NCI-H146 treated with DMSO at 0.1 percent for 48 hours (cell line): ENCODE data around the gene RNU6-9.

Source experiments
- DNase-seq: peaks from one replicate; lab custom pipeline; 2025; ENCODE audit not compliant: unreplicated experiment; lab: John Stamatoyannopoulos, UW

RNU6-9 gene

DNA sequence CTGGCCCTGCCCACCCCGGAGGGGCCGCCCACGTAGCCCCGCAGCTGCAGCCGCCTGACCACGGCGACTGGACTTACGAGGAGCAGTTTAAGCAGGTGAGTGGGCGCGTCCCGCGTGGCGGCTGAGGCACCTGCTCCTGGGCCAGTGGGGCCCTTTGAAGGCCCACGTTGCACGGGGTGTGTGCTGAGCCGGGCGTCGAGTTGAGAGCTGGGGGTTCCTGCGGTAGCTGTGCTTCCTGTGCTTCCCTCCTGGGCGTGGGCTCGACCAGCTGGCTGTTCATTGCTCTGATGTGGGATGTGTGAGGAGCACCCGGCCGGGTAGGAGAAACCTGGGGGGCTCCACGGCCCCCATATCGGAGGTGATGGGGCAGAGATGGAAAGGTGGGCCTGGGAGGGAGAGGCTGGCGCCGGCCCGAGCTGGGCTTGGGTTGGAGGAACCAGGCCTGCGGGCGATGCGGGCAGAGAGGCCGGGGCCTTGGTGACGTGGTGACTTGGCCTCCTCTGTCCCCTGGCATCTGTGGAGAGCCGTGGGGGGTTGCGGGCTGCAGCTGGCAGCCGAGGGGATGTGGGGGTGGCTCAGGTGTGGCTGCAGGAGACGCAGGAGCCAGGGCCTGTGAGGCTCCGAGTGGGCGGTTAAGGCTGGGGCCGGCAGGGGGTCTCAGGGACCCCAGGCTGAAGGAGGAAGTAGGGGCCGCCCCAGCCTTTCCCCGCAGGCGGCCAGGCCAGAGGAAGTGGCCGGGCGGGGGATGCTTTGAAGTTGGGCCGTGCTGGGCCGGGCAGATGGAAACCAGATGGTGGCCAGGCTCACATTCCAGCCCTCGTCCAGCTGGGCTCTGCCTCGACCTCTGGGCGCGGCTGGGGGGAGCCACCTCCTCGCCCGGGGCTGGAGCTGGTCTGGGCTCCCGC is 39.6 kb downstream of the RNU6-9 start:
- no peak for DNase-seq

DNA sequence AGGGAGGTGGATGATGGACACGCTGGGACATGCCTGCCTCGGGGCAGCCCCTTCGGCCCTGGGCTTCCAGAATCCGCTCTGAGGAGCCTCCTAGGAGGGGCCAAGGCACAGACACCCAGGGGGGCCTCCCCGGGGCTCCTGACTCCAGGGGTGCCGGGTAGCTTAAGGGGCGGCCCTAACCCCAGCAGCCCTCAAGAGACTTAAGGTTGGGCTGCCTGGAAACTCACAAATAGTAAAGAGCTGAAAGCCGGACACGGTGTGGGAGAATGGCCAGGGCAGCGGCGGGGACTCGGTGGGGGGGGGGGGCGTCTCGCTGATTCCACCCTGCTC is 40.2 kb downstream of the RNU6-9 start:
- no peak for DNase-seq

DNA sequence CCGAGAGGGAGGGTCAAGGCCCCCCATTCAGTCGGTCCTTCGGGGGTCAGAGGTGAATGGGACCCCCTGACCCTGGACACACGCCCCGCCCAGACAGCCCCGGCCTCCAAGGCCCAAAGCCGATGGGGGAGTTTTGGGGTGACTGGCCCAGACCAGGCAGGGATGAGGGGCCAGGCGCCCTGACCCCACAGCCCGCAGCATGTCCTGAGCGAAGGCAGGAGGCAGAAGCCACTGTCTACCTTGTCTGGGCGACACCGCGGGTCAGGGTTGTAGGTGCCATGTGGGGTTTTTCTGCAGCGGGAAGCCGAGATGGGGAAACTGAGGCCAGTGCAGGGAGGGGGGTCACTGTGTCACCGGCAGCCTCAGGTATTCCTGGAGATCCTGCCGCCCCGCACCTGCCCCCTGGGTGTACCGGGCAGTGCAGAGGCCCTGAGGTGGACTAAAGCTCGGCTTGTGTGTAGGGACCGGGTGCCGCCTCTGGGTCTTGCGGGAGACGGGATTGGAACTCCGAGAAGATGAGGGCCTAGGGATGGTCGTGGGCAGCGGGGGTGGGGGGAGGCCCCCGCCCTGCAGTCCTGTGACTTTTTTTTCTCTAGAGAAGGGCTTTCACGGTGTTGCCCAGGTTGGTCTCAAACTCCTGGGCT is 41.0 kb downstream of the RNU6-9 start:
- no peak for DNase-seq

DNA sequence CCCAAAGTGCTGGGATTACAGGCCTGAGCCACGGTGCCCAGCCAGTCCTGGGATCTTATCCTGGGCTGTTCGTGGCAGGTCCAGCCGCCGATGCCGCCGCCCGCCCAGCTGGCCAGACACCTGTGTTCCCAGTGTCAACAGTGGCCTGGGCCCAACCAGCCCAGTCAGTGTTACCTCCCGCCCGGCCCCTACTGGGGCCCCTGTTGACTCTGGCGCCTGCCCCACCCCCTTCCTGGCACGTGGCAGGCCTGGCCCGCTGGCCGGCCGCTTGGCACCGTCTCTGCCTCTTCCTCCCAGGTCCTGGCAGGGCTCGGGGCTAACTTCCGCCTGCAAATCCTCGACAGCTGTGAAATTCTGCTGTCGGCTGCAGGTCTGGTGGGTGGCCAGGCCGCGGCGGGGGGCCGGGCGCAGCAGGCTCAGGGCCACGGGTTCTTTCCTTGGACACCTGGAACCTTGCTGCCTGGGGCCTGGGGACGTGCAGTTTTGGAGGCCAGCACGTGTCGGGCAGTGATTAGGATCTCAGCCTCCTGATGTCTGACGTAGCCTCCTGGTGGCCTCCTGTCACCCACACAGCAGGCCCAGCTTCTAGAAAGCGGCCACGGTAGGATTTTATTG is 41.7 kb downstream of the RNU6-9 start:
- DNase-seq: no peak

- no peak for DNase-seq
Measured at GRCh38 chr19:936175-936546, 42.9 kb downstream of the RNU6-9 start.

GRCh38 chr19:937259-937694 is 44.0 kb downstream of the RNU6-9 start:
- DNase-seq: no peak

DNA sequence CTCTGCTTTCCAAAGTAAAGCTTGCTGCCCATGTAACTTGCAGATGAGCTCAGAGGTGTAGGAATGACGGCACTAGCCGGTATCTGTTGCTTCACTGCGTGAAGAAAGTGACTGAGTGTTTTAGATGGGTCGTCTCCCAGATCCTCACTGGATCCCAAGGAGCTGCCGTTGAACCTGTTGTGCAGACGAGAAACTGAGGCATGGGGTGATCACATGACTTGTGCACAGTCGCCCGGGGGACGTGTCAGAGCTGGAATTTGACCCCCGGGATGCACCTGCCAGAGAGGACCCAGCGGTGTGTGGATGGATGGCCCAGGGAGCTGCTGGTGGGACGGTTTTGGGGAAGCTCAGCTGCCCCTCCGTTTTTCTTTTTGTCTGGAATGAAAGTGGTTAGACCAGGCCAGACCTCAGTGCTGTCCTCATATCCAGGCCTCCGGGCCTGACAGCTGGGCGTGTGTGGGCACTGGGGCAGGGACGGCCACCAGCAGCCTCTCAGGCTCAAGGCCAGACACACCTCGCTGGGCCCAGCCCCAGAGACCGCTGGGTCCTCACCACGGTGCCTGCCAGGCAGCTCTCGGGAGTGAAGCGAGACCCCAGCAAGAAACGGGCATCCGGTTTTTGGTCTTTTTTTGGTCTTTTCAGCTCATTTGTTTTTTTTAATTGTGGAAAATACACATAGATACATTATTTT is 45.1 kb downstream of the RNU6-9 start:
- no peak for DNase-seq

- DNase-seq: no peak
Measured at GRCh38 chr19:939439-939838, 46.2 kb downstream of the RNU6-9 start.

- DNase-seq: no peak
Measured at GRCh38 chr19:939922-940321, 46.6 kb downstream of the RNU6-9 start.

DNA sequence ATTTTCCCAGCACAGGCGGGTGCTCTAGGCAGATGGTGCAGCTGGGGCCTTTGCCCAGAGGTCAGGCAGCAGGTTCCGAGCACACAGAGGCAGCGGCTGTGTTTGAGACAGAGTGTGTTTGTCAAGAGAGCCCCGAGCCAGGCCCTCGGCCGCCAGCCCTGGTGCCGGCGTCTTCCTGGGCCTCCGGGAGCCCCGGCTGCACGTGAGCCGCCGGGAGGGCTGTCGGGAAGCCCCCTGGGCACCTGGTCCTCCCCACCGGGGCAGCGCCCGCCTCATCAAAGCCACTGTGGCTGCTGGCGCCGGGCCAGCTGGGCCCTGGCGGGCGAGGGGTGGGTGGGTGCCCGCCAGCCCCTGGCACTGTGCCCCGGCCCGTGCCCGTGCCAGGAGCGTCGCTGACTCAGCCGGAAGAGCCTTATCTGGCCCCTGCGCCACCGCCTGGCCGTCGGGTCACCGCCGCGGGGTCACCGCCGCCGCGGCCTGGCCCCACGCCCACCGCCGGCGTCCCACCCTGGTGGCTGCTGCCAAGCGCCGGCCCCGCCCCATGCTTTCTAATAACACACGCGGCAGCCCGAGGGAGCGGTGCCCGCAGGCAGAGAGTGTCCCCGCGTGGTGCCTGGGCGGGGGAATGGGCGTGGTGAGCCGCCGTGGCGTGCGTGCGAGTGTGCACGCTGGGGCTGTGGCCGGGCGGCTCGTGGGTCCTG is 47.5 kb downstream of the RNU6-9 start:
- no peak for DNase-seq

GRCh38 chr19:941292-942132 is 48.2 kb downstream of the RNU6-9 start:
- DNase-seq: no peak

DNA sequence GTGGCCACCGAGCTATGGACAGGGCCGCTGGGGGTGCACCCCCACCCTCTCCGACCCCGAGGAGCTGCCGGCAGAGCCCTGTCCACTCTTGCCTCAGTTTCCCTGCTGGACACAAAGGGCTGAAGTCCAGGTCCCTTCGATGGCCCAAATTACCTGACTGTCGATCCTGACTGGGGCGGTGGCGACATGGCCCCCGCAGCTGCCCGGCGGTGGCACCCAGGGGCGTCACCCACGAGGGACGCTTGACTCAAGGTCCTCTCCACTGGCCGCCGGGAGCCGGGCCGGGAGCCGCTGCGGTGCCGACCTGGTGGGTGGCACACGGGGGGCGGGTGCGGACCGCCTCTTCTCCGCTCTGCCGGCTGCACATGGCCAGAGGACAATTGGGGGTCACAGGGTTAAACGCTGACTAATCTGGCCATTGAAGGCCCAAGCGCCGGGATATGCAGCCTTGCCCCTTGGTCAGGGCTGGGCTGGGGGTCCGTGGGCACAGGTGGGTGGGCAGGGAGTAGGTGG is 48.9 kb downstream of the RNU6-9 start:
- DNase-seq: no peak
